Measurements from ENCODE around the gene TANC1.

- TF ChIP-seq, protein P1, sequence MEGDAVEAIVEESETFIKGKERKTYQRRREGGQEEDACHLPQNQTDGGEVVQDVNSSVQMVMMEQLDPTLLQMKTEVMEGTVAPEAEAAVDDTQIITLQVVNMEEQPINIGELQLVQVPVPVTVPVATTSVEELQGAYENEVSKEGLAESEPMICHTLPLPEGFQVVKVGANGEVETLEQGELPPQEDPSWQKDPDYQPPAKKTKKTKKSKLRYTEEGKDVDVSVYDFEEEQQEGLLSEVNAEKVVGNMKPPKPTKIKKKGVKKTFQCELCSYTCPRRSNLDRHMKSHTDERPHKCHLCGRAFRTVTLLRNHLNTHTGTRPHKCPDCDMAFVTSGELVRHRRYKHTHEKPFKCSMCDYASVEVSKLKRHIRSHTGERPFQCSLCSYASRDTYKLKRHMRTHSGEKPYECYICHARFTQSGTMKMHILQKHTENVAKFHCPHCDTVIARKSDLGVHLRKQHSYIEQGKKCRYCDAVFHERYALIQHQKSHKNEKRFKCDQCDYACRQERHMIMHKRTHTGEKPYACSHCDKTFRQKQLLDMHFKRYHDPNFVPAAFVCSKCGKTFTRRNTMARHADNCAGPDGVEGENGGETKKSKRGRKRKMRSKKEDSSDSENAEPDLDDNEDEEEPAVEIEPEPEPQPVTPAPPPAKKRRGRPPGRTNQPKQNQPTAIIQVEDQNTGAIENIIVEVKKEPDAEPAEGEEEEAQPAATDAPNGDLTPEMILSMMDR (conservative IDR thresholded peaks at IDR 0.05; ENCODE audit: low read length), result no peak
- no peak for TF ChIP-seq EZH2phosphoT487 (IDR thresholded peaks at IDR 0.05; ENCODE audit: borderline replicate concordance)
Measured at GRCh38 chr2:159262904-159263303, 294.5 kb downstream of the TANC1 start.
